Gastroesophageal sphincter (tissue), 3 donors: Measurements from ENCODE around the gene IRF2.

Source experiments
- CTCF ChIP-seq, 4 experiments: fragments of 200-600 bp in 2 of 4; fragments of 450-650 bp in 2 of 4; sonication (generic) in 1 of 4; IDR thresholded peaks; one replicate each; pipeline ENCODE4 v1.5.1; 2017 to 2019; ENCODE audit warnings: antibody characterized with exemption in 4 of 4, mild to moderate bottlenecking in 2 of 4, moderate library complexity in 2 of 4
- EP300 ChIP-seq: sonication (generic); formaldehyde crosslinking; IDR thresholded peaks from one replicate; pipeline ENCODE4 v1.6.1; 2017; ENCODE audit warnings: antibody characterized with exemption, mild to moderate bottlenecking
- POLR2A ChIP-seq, 2 donors: fragments of 450-650 bp; IDR thresholded peaks; one replicate each; pipeline ENCODE4 v1.6.1; 2017; ENCODE audit warnings: antibody characterized with exemption in 2 of 2, mild to moderate bottlenecking in 2 of 2, moderate library complexity in 1 of 2
- POLR2AphosphoS5 ChIP-seq: sonication (generic); formaldehyde crosslinking; IDR thresholded peaks from one replicate; pipeline ENCODE4 v1.6.1; 2017; ENCODE audit warnings: antibody characterized with exemption

- TF ChIP-seq CTCF (IDR thresholded peaks at IDR 0.05) (no peak), POLR2A (IDR thresholded peaks at IDR 0.05) (no peak), EP300 (no peak), POLR2AphosphoS5 (no peak)
Measured at GRCh38 chr4:184417802-184418511, 56.4 kb downstream of the IRF2 start.
